Activated CD8-positive, alpha-beta T cell treated with anti-CD3 and anti-CD28 coated beads, Interleukin-2, amount 10 ng/mL, durations not matched to agents 7 days and 5 days (primary cell): ENCODE results near the gene SPX. TPM values are rescaled to one million over a fixed set of nuclear protein-coding genes. Genes with fewer than 3 reads are reported as not detected.

Source experiments
- total RNA-seq, 2 experiments: library from RNA; stranded (reverse); gene quantifications; one replicate each; pipeline ENCODE4 v1.2.3, GENCODE V29; 2021

SPX gene
- total RNA-seq, 2 experiments from 2014 or later: not detected

Other genes starting within 250 kb of the SPX start
- not detected for gene SLCO1A2, start 191.4 kb upstream of the SPX start, total RNA-seq
- not detected for gene IAPP, start 153.4 kb upstream of the SPX start, total RNA-seq
- gene PYROXD1, start 88.6 kb upstream of the SPX start, total RNA-seq: 10 to 100 TPM; 25.3 to 28.7 TPM
- gene RECQL, start 24.7 kb upstream of the SPX start, total RNA-seq: 10 to 100 TPM; 92.3 to 92.6 TPM
- 10 to 100 TPM; 37.3 to 37.5 TPM for gene GOLT1B, start 24.5 kb upstream of the SPX start, total RNA-seq
- not detected for gene GYS2, start 78.6 kb downstream of the SPX start, total RNA-seq
- 1,000 to 10,000 TPM; 1,063 to 1,149 TPM for gene LDHB, start 131.5 kb downstream of the SPX start, total RNA-seq
- gene KCNJ8, start 248.4 kb downstream of the SPX start, total RNA-seq: not detected